Left lung (tissue), 10 donors: Measurements from ENCODE around the gene IL1A. TPM values are rescaled to one million over a fixed set of nuclear protein-coding genes. Genes with fewer than 3 reads are reported as not detected.
A peak's percentile ranks its signal among the peaks of the same experiment; 100 is the strongest.

Experiments used
- ATAC-seq: fragments of 200-7000 bp; cut with Tn5 transposase; one replicate; pipeline ENCODE4 v1.9.1; 2020; ENCODE audit warnings: moderate library complexity
- DNase-seq, 4 donors: peaks; one replicate each; pipeline ENCODE4 v3.0.0-alpha.2; 2013 to 2020
- H3K27ac ChIP-seq, 2 donors: fragments of 200-600 bp; sonication (generic) in 1 of 2; one replicate each; pipeline versions ENCODE4 v1.5.0 to v1.8.0; 2020 to 2021
- H3K27me3 ChIP-seq, 2 donors: fragments of 200-600 bp; sonication (generic) in 1 of 2; one replicate each; pipeline versions ENCODE4 v1.5.0 to v1.8.0; 2020 to 2021
- H3K36me3 ChIP-seq, 2 donors: fragments of 200-600 bp; sonication (generic) in 1 of 2; one replicate each; pipeline versions ENCODE4 v1.5.0 to v1.8.0; 2020 to 2021
- H3K4me1 ChIP-seq, 2 donors: fragments of 200-600 bp; one replicate each; pipeline ENCODE4 v1.8.0; 2021
- H3K4me3 ChIP-seq, 2 donors: fragments of 200-600 bp; sonication (generic) in 1 of 2; one replicate each; pipeline versions ENCODE4 v1.5.0 to v1.8.0; 2020 to 2021; ENCODE audit warnings: mild to moderate bottlenecking in 1 of 2
- H3K9me3 ChIP-seq, 2 donors: fragments of 200-600 bp; sonication (generic) in 1 of 2; one replicate each; pipeline versions ENCODE4 v1.5.0 to v1.8.0; 2020 to 2021
- intact Hi-C, 2 donors: fragments of 100-400 bp; cut with DNase I; formaldehyde crosslinking; loops; one replicate each; pipeline versions ENCODE4 v1.11.2 to v1.14.2; 2022
- polyA plus RNA-seq, 6 donors: library from polyadenylated mRNA; unstranded; fragments of 120-200 nt; gene quantifications; one replicate each; pipeline ENCODE4 v1.2.1, GENCODE V29; 2013; ENCODE audit not compliant: insufficient read length in 6 of 6
- total RNA-seq, 2 donors: library from RNA; stranded (reverse); fragmentation: NEBNext Ultra II Directional; extraction: Animal tissue kit (Norgen Biotek cat#: 25700); gene quantifications; one replicate each; pipeline ENCODE4 v1.2.1, GENCODE V29; 2021
- TF ChIP-seq, protein P1 (sequence below), 2 donors: fragments of 200-600 bp; sonication (generic) in 1 of 2; IDR thresholded peaks; one replicate each; pipeline versions ENCODE4 v1.5.0 to v1.8.0; 2021; ENCODE audit warnings: antibody characterized with exemption in 2 of 2
- donor health status: DM: no; HTN: yes; CAD: no.
- donor health status: DM: no; HTN: no; CAD: no.

Gene IL1A
- total and polyA plus RNA-seq, 8 donors: 0.07 to 2.0 (median 0.13) TPM

- DNase-seq (peak in 2 of 4 donors; percentile 84 to 88), ATAC-seq (no peak)
- TF ChIP-seq, protein P1, sequence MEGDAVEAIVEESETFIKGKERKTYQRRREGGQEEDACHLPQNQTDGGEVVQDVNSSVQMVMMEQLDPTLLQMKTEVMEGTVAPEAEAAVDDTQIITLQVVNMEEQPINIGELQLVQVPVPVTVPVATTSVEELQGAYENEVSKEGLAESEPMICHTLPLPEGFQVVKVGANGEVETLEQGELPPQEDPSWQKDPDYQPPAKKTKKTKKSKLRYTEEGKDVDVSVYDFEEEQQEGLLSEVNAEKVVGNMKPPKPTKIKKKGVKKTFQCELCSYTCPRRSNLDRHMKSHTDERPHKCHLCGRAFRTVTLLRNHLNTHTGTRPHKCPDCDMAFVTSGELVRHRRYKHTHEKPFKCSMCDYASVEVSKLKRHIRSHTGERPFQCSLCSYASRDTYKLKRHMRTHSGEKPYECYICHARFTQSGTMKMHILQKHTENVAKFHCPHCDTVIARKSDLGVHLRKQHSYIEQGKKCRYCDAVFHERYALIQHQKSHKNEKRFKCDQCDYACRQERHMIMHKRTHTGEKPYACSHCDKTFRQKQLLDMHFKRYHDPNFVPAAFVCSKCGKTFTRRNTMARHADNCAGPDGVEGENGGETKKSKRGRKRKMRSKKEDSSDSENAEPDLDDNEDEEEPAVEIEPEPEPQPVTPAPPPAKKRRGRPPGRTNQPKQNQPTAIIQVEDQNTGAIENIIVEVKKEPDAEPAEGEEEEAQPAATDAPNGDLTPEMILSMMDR (IDR thresholded peaks at IDR 0.05): no peak
- H3K4me3 ChIP-seq: no peak overlapping the region
- no peaks in the 10 kb centered on the region for H3K27me3 ChIP-seq
- no peaks in the 10 kb centered on the region for H3K36me3 ChIP-seq
- H3K4me1 ChIP-seq: peaks cover 0 to 15% of the 10 kb centered on the region in 2 donors
- H3K27ac ChIP-seq: no peak overlapping the region
- no peaks in the 10 kb centered on the region for H3K9me3 ChIP-seq
- intact Hi-C loops: no loop called here
These were observed 50.8 kb downstream of the IL1A start for GRCh38 chr2:112733456-112733855.

DNA sequence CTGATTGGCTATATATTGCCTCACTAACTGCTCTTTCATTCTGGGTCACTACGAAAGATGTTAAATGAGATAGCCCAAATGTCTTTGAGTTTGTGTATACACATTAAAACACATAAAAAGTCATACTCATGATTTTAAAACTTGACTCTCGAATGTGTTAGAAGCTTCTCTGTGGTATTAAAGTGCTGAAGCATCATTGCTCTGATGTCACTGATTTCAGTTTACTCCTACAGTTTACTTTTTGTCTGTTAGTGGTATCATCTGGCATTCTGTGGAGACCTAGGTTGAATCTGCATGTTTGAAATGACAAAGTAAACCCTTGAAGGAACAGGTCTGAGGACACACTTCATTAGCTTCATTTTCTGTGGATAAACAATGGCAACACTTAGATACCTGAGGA lies 52.8 kb downstream of the IL1A start:
- no peak overlapping the region for H3K4me3 ChIP-seq
- ATAC-seq (no peak), DNase-seq (no peak)
- TF ChIP-seq, protein P1 (IDR thresholded peaks at IDR 0.05): no peak
- no peaks in the 10 kb centered on the region for H3K27me3 ChIP-seq
- H3K4me1 ChIP-seq: peaks cover 0 to 30% of the 10 kb centered on the region in 2 donors
- H3K9me3 ChIP-seq: no peaks in the 10 kb centered on the region
- H3K36me3 ChIP-seq: no peaks in the 10 kb centered on the region
- intact Hi-C loops: no loop called here
- no peak overlapping the region for H3K27ac ChIP-seq

DNA sequence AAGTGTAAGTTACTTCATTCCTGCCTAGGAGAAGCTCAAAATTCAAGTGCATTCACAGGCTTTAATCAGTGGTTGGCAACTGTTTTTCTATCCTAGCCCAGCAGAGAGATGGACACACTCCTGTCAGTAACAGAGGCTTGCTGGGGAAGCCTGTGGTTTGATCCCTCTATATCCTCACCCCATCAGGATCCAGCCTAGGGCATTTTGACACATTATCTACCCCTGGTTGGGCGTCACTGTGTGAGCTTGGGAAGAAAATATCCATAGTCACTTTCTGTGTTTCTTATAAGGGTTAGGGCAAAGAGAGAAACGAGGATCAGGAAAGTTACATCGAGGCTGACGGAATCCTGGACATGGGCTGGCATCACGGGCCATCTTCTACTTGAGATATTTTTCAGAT lies 53.5 kb downstream of the IL1A start:
- no peaks in the 10 kb centered on the region for H3K27me3 ChIP-seq
- peaks cover 0 to 35% of the 10 kb centered on the region in 2 donors for H3K4me1 ChIP-seq
- H3K9me3 ChIP-seq: no peaks in the 10 kb centered on the region
- DNase-seq (no peak), ATAC-seq (no peak)
- no peak overlapping the region for H3K4me3 ChIP-seq
- TF ChIP-seq, protein P1 (IDR thresholded peaks at IDR 0.05): no peak
- H3K36me3 ChIP-seq: no peaks in the 10 kb centered on the region
- H3K27ac ChIP-seq: no peak overlapping the region
- intact Hi-C loops: no loop called here

DNA sequence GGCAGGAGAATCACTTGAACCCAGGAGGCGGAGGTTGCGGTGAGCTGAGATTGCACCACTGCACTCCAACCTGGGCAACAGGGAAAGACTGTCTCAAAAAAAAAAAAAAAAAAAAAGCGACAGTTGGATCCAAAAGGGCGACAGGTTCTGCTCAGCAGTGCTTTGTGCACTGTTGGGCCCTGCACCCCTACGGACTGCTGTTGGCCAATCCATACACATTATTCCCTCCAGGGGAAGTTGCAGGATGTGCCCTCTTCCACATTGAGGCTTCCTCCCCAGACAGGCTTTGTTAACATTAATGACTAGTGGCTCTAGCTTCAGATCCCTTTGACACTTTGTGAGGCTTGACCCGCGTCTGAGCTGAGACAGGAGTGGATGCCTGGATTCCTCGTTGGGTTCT lies 54.1 kb downstream of the IL1A start:
- Histone ChIP-seq H3K27ac (no peak overlapping the region), H3K27me3 (no peaks in the 10 kb centered on the region), H3K9me3 (no peaks in the 10 kb centered on the region), H3K4me1 (peaks cover 0 to 35% of the 10 kb centered on the region in 2 donors), H3K4me3 (no peak overlapping the region), H3K36me3 (no peaks in the 10 kb centered on the region)
- DNase-seq: no peak
- ATAC-seq: no peak
- TF ChIP-seq, protein P1 (IDR thresholded peaks at IDR 0.05): no peak
- intact Hi-C loops: no loop called here

- DNase-seq (peak in 1 of 4 donors; percentile 71), ATAC-seq (no peak)
- Histone ChIP-seq H3K27me3 (no peaks in the 10 kb centered on the region), H3K4me3 (no peak overlapping the region), H3K36me3 (no peaks in the 10 kb centered on the region), H3K4me1 (peaks cover 0 to 42% of the 10 kb centered on the region in 2 donors), H3K27ac (peak overlapping the region in 1 of 2 donors; percentile 4), H3K9me3 (no peaks in the 10 kb centered on the region)
- intact Hi-C loops: loop anchor here (5.0 to 10.0 kb wide), 3 partner anchors 106 to 131 kb away; no protein-coding TSS in a partner anchor
- TF ChIP-seq, protein P1 (IDR thresholded peaks at IDR 0.05): no peak
These were observed 55.7 kb downstream of the IL1A start for GRCh38 chr2:112728378-112729175.
